ENCODE measurements around the gene SUN1. TPM values are rescaled to one million over a fixed set of nuclear protein-coding genes. Genes with fewer than 3 reads are reported as not detected.

Gene SUN1
- total RNA-seq, 2 experiments from 2014 or later: 104 to 108 TPM

- no peaks in the 10 kb centered on the region for H3K4me1 Mint-ChIP-seq (ENCODE audit: low read depth)
- DNase-seq (no peak), ATAC-seq (ENCODE audit: poor library complexity) (no peak)
- no peak for TF ChIP-seq CTCF (IDR thresholded peaks at IDR 0.05)
- H3K27ac Mint-ChIP-seq: no peak overlapping the region
- H3K9me3 ChIP-seq (ENCODE audit: control insufficient read depth in 1 of 2, insufficient read depth in 1 of 2, low read length in 2 of 2): peaks cover 0 to 5% of the 10 kb centered on the region in 2 experiments
- H3K4me3 ChIP-seq (ENCODE audit: low read length): no peak overlapping the region
- no peak overlapping the region for H3K27ac ChIP-seq (ENCODE audit: low read depth in 1 of 2, low read length in 2 of 2)
- peaks cover 33% of the 10 kb centered on the region for H3K36me3 Mint-ChIP-seq (ENCODE audit: low read depth)
- H3K4me1 ChIP-seq (ENCODE audit: insufficient read depth, low read length): peaks cover 6% of the 10 kb centered on the region
- POLR2A ChIA-PET: no interaction called here
- H3K4me3 Mint-ChIP-seq: no peak overlapping the region
- intact Hi-C loops (cut with DNase I, micrococcal nuclease): no loop called here
- H3K9me3 Mint-ChIP-seq: no peaks in the 10 kb centered on the region
- H3K27me3 ChIP-seq (ENCODE audit: control insufficient read depth in 1 of 2, insufficient read depth in 2 of 2, low read length in 2 of 2): no peaks in the 10 kb centered on the region
- no peaks in the 10 kb centered on the region for H3K27me3 Mint-ChIP-seq
- CTCF ChIA-PET: interaction anchor here (1.4 kb wide), 1 partner anchor 89 kb away, joined by 6 read pairs; no protein-coding TSS in a partner anchor
- peaks cover 22% of the 10 kb centered on the region for H3K36me3 ChIP-seq (ENCODE audit: insufficient read depth, low read length)
Observed at GRCh38 chr7:783556-784490, 48.5 kb upstream of the SUN1 start.

GRCh38 chr7:784971-785370 is 47.3 kb upstream of the SUN1 start:
- H3K9me3 ChIP-seq (ENCODE audit: control insufficient read depth in 1 of 2, insufficient read depth in 1 of 2, low read length in 2 of 2): peaks cover 0 to 5% of the 10 kb centered on the region in 2 experiments
- intact Hi-C loops (cut with DNase I, micrococcal nuclease): no loop called here
- ChIA-PET CTCF (no interaction called here), POLR2A (no interaction called here)
- DNase-seq: no peak
- H3K27ac Mint-ChIP-seq: no peak overlapping the region
- H3K27ac ChIP-seq (ENCODE audit: low read depth in 1 of 2, low read length in 2 of 2): no peak overlapping the region
- no peak overlapping the region for H3K4me3 Mint-ChIP-seq
- peaks cover 6% of the 10 kb centered on the region for H3K4me1 ChIP-seq (ENCODE audit: insufficient read depth, low read length)
- H3K4me1 Mint-ChIP-seq (ENCODE audit: low read depth): no peaks in the 10 kb centered on the region
- H3K36me3 ChIP-seq (ENCODE audit: insufficient read depth, low read length): peaks cover 22% of the 10 kb centered on the region
- ATAC-seq (ENCODE audit: poor library complexity): no peak
- TF ChIP-seq CTCF (IDR thresholded peaks at IDR 0.05): no peak
- H3K27me3 ChIP-seq (ENCODE audit: control insufficient read depth in 1 of 2, insufficient read depth in 2 of 2, low read length in 2 of 2): no peaks in the 10 kb centered on the region
- H3K36me3 Mint-ChIP-seq (ENCODE audit: low read depth): peaks cover 30% of the 10 kb centered on the region
- no peaks in the 10 kb centered on the region for H3K27me3 Mint-ChIP-seq
- H3K9me3 Mint-ChIP-seq: no peaks in the 10 kb centered on the region
- no peak overlapping the region for H3K4me3 ChIP-seq (ENCODE audit: low read length)

GRCh38 chr7:785416-785815 is 46.9 kb upstream of the SUN1 start:
- Histone ChIP-seq H3K27me3 (ENCODE audit: control insufficient read depth in 1 of 2, insufficient read depth in 2 of 2, low read length in 2 of 2) (no peaks in the 10 kb centered on the region), H3K9me3 (ENCODE audit: control insufficient read depth in 1 of 2, insufficient read depth in 1 of 2, low read length in 2 of 2) (peaks cover 0 to 5% of the 10 kb centered on the region in 2 experiments), H3K27ac (ENCODE audit: low read depth in 1 of 2, low read length in 2 of 2) (no peak overlapping the region), H3K4me3 (ENCODE audit: low read length) (no peak overlapping the region), H3K36me3 (ENCODE audit: insufficient read depth, low read length) (peaks cover 22% of the 10 kb centered on the region), H3K4me1 (ENCODE audit: insufficient read depth, low read length) (peaks cover 6% of the 10 kb centered on the region)
- no peak overlapping the region for H3K27ac Mint-ChIP-seq
- CTCF ChIA-PET: no interaction called here
- no peaks in the 10 kb centered on the region for H3K9me3 Mint-ChIP-seq
- no peaks in the 10 kb centered on the region for H3K4me1 Mint-ChIP-seq (ENCODE audit: low read depth)
- no peak for DNase-seq
- H3K27me3 Mint-ChIP-seq: no peaks in the 10 kb centered on the region
- POLR2A ChIA-PET: no interaction called here
- ATAC-seq (ENCODE audit: poor library complexity): no peak
- H3K36me3 Mint-ChIP-seq (ENCODE audit: low read depth): peaks cover 25% of the 10 kb centered on the region
- no peak for TF ChIP-seq CTCF (IDR thresholded peaks at IDR 0.05)
- no peak overlapping the region for H3K4me3 Mint-ChIP-seq
- intact Hi-C loops (cut with DNase I, micrococcal nuclease): no loop called here
